ENCODE results near the gene SELPLG. TPM values are rescaled to one million over a fixed set of nuclear protein-coding genes. Genes with fewer than 3 reads are reported as not detected.

The SELPLG gene
- total RNA-seq, 4 donors from 2014 or later: 0.19 to 5.0 (median 2.6) TPM

GRCh38 chr12:108581311-108582227 is 52.1 kb downstream of the SELPLG start:
- Histone ChIP-seq H3K4me3 (no peak overlapping the region), H3K27ac (peak overlapping the region in 1 of 4 donors; percentile 63), H3K27me3 (no peaks in the 10 kb centered on the region), H3K36me3 (no peaks in the 10 kb centered on the region), H3K9me3 (no peaks in the 10 kb centered on the region), H3K4me1 (peaks cover 0 to 4% of the 10 kb centered on the region in 2 donors)
- in situ Hi-C loops (cut with MboI; ENCODE audit: low sequenced_read_pairs in 4 of 4): no loop called here
- intact Hi-C loops (cut with DNase I; ENCODE audit: low total_unique reads): no loop called here
- TF ChIP-seq POLR2A (IDR thresholded peaks at IDR 0.05): no peak
- ATAC-seq: no peak
- no peak for DNase-seq

- Histone ChIP-seq H3K27me3 (no peaks in the 10 kb centered on the region), H3K27ac (peak overlapping the region in 1 of 4 donors; percentile 18), H3K36me3 (no peaks in the 10 kb centered on the region), H3K4me3 (no peak overlapping the region), H3K4me1 (peaks cover 0 to 10% of the 10 kb centered on the region in 2 donors), H3K9me3 (no peaks in the 10 kb centered on the region)
- no peak for TF ChIP-seq POLR2A (IDR thresholded peaks at IDR 0.05)
- TF ChIP-seq CTCF (IDR thresholded peaks at IDR 0.05 in 4 of 5, conservative IDR thresholded peaks at IDR 0.05 in 1 of 5): no peak
- no peak for DNase-seq
- in situ Hi-C loops (cut with MboI; ENCODE audit: low sequenced_read_pairs in 4 of 4) (no loop called here), intact Hi-C loops (cut with DNase I; ENCODE audit: low total_unique reads) (no loop called here)
- peak; percentile 58 to 63 for ATAC-seq
Measured at GRCh38 chr12:108580531-108580930, 53.2 kb downstream of the SELPLG start.

- intact Hi-C loops (cut with DNase I; ENCODE audit: low total_unique reads): no loop called here
Measured at GRCh38 chr12:108578813-108579212, 54.9 kb downstream of the SELPLG start.

GRCh38 chr12:108578264-108578663 is 55.4 kb downstream of the SELPLG start:
- ATAC-seq (no peak), DNase-seq (no peak)
- Histone ChIP-seq H3K4me1 (peaks cover 0 to 10% of the 10 kb centered on the region in 2 donors), H3K9me3 (no peaks in the 10 kb centered on the region), H3K27ac (no peak overlapping the region), H3K27me3 (no peaks in the 10 kb centered on the region), H3K36me3 (no peaks in the 10 kb centered on the region), H3K4me3 (no peak overlapping the region)
- intact Hi-C loops (cut with DNase I; ENCODE audit: low total_unique reads) (no loop called here), in situ Hi-C loops (cut with MboI; ENCODE audit: low sequenced_read_pairs in 4 of 4) (no loop called here)
- TF ChIP-seq POLR2A (IDR thresholded peaks at IDR 0.05): no peak
- TF ChIP-seq CTCF (IDR thresholded peaks at IDR 0.05 in 4 of 5, conservative IDR thresholded peaks at IDR 0.05 in 1 of 5): no peak

More at GRCh38 chr12:108578813-108579212, 54.9 kb downstream of the SELPLG start:
- Histone ChIP-seq H3K27ac (no peak overlapping the region), H3K27me3 (no peaks in the 10 kb centered on the region), H3K4me1 (peaks cover 0 to 10% of the 10 kb centered on the region in 2 donors), H3K9me3 (no peaks in the 10 kb centered on the region), H3K36me3 (no peaks in the 10 kb centered on the region), H3K4me3 (no peak overlapping the region)
- in situ Hi-C loops (cut with MboI; ENCODE audit: low sequenced_read_pairs in 4 of 4): no loop called here
- ATAC-seq: no peak
- DNase-seq: no peak
- TF ChIP-seq CTCF (IDR thresholded peaks at IDR 0.05 in 4 of 5, conservative IDR thresholded peaks at IDR 0.05 in 1 of 5) (no peak), POLR2A (IDR thresholded peaks at IDR 0.05) (no peak)

GRCh38 chr12:108577458-108577857 is 56.2 kb downstream of the SELPLG start:
- in situ Hi-C loops (cut with MboI; ENCODE audit: low sequenced_read_pairs in 4 of 4) (no loop called here), intact Hi-C loops (cut with DNase I; ENCODE audit: low total_unique reads) (no loop called here)
- Histone ChIP-seq H3K27me3 (no peaks in the 10 kb centered on the region), H3K4me1 (peaks cover 0 to 10% of the 10 kb centered on the region in 2 donors), H3K9me3 (no peaks in the 10 kb centered on the region), H3K27ac (no peak overlapping the region), H3K36me3 (no peaks in the 10 kb centered on the region), H3K4me3 (no peak overlapping the region)
- no peak for DNase-seq
- TF ChIP-seq CTCF (IDR thresholded peaks at IDR 0.05 in 4 of 5, conservative IDR thresholded peaks at IDR 0.05 in 1 of 5) (no peak), POLR2A (IDR thresholded peaks at IDR 0.05) (no peak)
- no peak for ATAC-seq
